HL-60 (cell line): ENCODE data around the gene CSNK1A1.

ENCODE experiments used
- DNase-seq, 2 experiments: peaks; one replicate each; pipeline ENCODE4 v3.0.0-alpha.2; 2010 to 2020; ENCODE audit warnings: low read depth in 1 of 2, low spot score in 1 of 2
- H3K27ac ChIP-seq: fragments of 250-450 bp; sonication (Bioruptor Pico); replicated peaks from 2 replicates; pipeline ENCODE4 v1.5.1; 2020; ENCODE audit warnings: mild to moderate bottlenecking, moderate library complexity
- H3K27me3 ChIP-seq: fragments of 250-450 bp; sonication (Bioruptor Pico); 2 replicates; pipeline ENCODE4 v1.5.1; 2021; ENCODE audit warnings: mild to moderate bottlenecking, moderate library complexity; ENCODE audit not compliant: insufficient read depth, poor library complexity, severe bottlenecking
- H3K4me3 ChIP-seq: replicated peaks from 2 replicates; pipeline ENCODE4 v1.5.1; 2011; ENCODE audit warnings: mild to moderate bottlenecking, control low read depth, low read length; ENCODE audit not compliant: insufficient read depth
- CTCF ChIP-seq: IDR thresholded peaks from one replicate; pipeline ENCODE4 v1.5.1; 2011; ENCODE audit warnings: low read length, control low read depth, inconsistent platforms; ENCODE audit not compliant: insufficient read depth
- GABPA ChIP-seq: IDR thresholded peaks from 2 replicates; pipeline ENCODE4 v1.6.1; 2012; ENCODE audit warnings: low read depth
- POLR2AphosphoS5 ChIP-seq: IDR thresholded peaks from 2 replicates; pipeline ENCODE4 v1.6.1; 2012; ENCODE audit warnings: low read depth
- REST ChIP-seq: IDR thresholded peaks from 2 replicates; pipeline ENCODE4 v1.6.1; 2012; ENCODE audit warnings: low read depth; ENCODE audit not compliant: insufficient replicate concordance
- SPI1 ChIP-seq: IDR thresholded peaks from 2 replicates; pipeline ENCODE4 v1.6.1; 2012; ENCODE audit warnings: low read depth, mild to moderate bottlenecking, borderline replicate concordance

Gene CSNK1A1

GRCh38 chr5:149498724-149499336, 52.4 kb downstream of the CSNK1A1 start:
- no peak overlapping the region for H3K4me3 ChIP-seq
- no peaks in the 10 kb centered on the region for H3K27me3 ChIP-seq
- no peak for DNase-seq
- TF ChIP-seq CTCF, result no peak
- TF ChIP-seq SPI1, result no peak
- no peak for TF ChIP-seq POLR2AphosphoS5
- no peak for TF ChIP-seq REST
- H3K27ac ChIP-seq, result no peak overlapping the region

GRCh38 chr5:149497357-149497756, 53.9 kb downstream of the CSNK1A1 start:
- no peak for DNase-seq
- no peak overlapping the region for H3K27ac ChIP-seq
- no peaks in the 10 kb centered on the region for H3K27me3 ChIP-seq
- TF ChIP-seq CTCF, result no peak
- no peak overlapping the region for H3K4me3 ChIP-seq

- Histone ChIP-seq H3K27me3 (no peaks in the 10 kb centered on the region), H3K27ac (no peak overlapping the region), H3K4me3 (no peak overlapping the region)
- DNase-seq, result no peak
- no peak for TF ChIP-seq SPI1
- TF ChIP-seq CTCF, result no peak
- no peak for TF ChIP-seq POLR2AphosphoS5
- TF ChIP-seq REST, result no peak
- TF ChIP-seq GABPA, result no peak
Observed at GRCh38 chr5:149496917-149497316, 54.3 kb downstream of the CSNK1A1 start.

- no peak overlapping the region for H3K27ac ChIP-seq
- DNase-seq, result no peak
Observed at GRCh38 chr5:149496166-149496565, 55.1 kb downstream of the CSNK1A1 start.

More at GRCh38 chr5:149496166-149496565, 55.1 kb downstream of the CSNK1A1 start:
- no peak overlapping the region for H3K4me3 ChIP-seq
- TF ChIP-seq REST (no peak), POLR2AphosphoS5 (no peak), GABPA (no peak), CTCF (no peak), SPI1 (no peak)
- H3K27me3 ChIP-seq, result no peaks in the 10 kb centered on the region
